Gastroesophageal sphincter (tissue), 4 donors: ENCODE measurements around the gene TADA1. TPM values are rescaled to one million over a fixed set of nuclear protein-coding genes. Genes with fewer than 3 reads are reported as not detected.
A peak's percentile ranks its signal among the peaks of the same experiment; 100 is the strongest.

Experiments
- ATAC-seq: fragments of 150-250 bp; one replicate; pipeline ENCODE4 v1.9.1; 2016; ENCODE audit warnings: mild to moderate bottlenecking, moderate library complexity
- H3K27ac ChIP-seq, 4 donors: fragments of 200-600 bp; sonication (generic) in 3 of 4; 1 replicate in 3 of 4; 2 replicates in 1 of 4; pipeline ENCODE4 v1.5.1; 2016 to 2019
- H3K27me3 ChIP-seq: fragments of 200-600 bp; sonication (generic); one replicate; pipeline ENCODE4 v1.5.1; 2019
- H3K36me3 ChIP-seq, 2 donors: fragments of 200-600 bp; sonication (generic); one replicate each; pipeline ENCODE4 v1.5.1; 2019; ENCODE audit warnings: control low read depth in 1 of 2
- H3K4me1 ChIP-seq, 3 donors: fragments of 200-600 bp; sonication (generic); 1 replicate in 2 of 3; 2 replicates in 1 of 3; pipeline ENCODE4 v1.5.1; 2016 to 2019; ENCODE audit warnings: control low read depth in 2 of 3
- H3K4me3 ChIP-seq, 2 donors: fragments of 200-600 bp; sonication (generic); one replicate each; pipeline ENCODE4 v1.5.1; 2019; ENCODE audit warnings: mild to moderate bottlenecking in 1 of 2, moderate library complexity in 1 of 2
- H3K9me3 ChIP-seq, 3 donors: fragments of 200-600 bp; sonication (generic); one replicate each; pipeline ENCODE4 v1.5.1; 2017 to 2019; ENCODE audit warnings: control low read depth in 2 of 3
- EP300 ChIP-seq: sonication (generic); formaldehyde crosslinking; IDR thresholded peaks from one replicate; pipeline ENCODE4 v1.6.1; 2017; ENCODE audit warnings: antibody characterized with exemption, mild to moderate bottlenecking
- POLR2A ChIP-seq, 2 donors: fragments of 450-650 bp; IDR thresholded peaks; one replicate each; pipeline ENCODE4 v1.6.1; 2017; ENCODE audit warnings: antibody characterized with exemption in 2 of 2, mild to moderate bottlenecking in 2 of 2, moderate library complexity in 1 of 2
- POLR2AphosphoS5 ChIP-seq: sonication (generic); formaldehyde crosslinking; IDR thresholded peaks from one replicate; pipeline ENCODE4 v1.6.1; 2017; ENCODE audit warnings: antibody characterized with exemption
- WGBS, 2 donors: methylation state at CpG; one replicate each; pipeline ENCODE4 v1.1.5; 2018; ENCODE audit warnings: low coverage in 1 of 2; 5-methylcytosine and 5-hydroxymethylcytosine counted together
- total RNA-seq, 4 donors: library from RNA; depleted of rRNA; stranded (reverse); fragments of >200 nt; gene quantifications; one replicate each; pipeline ENCODE4 v1.1.0, GENCODE V29; 2016
- TF ChIP-seq, protein P1 (sequence below), 4 experiments: fragments of 200-600 bp in 2 of 4; fragments of 450-650 bp in 2 of 4; sonication (generic) in 1 of 4; IDR thresholded peaks; one replicate each; pipeline ENCODE4 v1.5.1; 2017 to 2019; ENCODE audit warnings: antibody characterized with exemption in 4 of 4, mild to moderate bottlenecking in 2 of 4, moderate library complexity in 2 of 4

TADA1 gene
- total RNA-seq, 4 donors from 2014 or later, result 9.5 to 16.2 (median 13.6) TPM

DNA sequence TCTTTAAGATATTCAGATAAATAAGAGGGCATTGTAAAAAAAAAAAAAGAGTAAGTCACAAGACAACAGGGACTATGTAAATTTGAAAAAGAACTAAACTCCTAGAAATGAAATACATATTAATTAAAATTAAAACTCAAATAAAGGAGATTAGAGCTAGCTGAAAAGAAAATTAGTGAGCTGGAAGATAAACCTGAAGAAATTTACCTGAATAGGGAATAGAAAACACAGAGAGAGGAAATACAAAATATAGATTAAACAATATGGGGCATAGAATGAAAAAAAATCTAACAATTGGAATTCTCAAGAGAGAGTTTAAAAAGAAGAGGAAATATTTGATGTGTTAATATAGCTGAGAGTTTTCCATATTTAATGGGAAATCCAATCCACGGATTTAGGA, 35.6 kb upstream of the TADA1 start:
- Histone ChIP-seq H3K9me3 (no peaks in the 10 kb centered on the region), H3K36me3 (peaks cover 0 to 5% of the 10 kb centered on the region in 2 donors)
- 88 to 100% methylated on average over 1 of the region's 1 CpG for WGBS, 2 donors

DNA sequence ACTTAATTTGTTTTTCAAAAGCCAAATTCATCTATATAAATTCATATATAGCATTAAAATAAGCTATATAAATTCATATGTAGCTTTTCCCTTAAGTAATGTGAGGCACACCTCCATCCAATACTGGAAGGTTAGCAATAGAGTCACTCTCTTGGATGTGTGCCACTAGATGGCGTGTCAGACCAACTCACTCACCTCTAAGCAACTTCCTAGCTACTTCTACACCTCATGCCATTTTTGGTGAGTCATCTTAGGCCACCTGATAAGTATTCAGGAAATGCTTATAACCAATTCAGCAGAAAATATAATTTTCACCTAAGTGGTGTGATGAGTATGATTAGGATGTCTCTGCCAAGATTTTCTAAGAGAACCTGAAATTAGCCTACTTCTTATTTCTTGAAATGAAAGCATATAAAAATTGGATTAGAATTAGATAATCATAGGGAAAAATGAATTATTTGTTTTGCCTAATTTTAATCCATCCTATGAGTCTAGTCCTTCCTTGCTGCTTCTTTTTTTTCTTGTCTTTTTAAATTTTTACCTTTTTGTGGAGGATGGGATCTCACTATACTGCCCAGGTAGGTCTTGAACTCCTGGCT, 34.4 kb upstream of the TADA1 start:
- TF ChIP-seq POLR2A (IDR thresholded peaks at IDR 0.05), result no peak
- TF ChIP-seq EP300, result no peak
- TF ChIP-seq POLR2AphosphoS5, result peak; percentile 32
- TF ChIP-seq, protein P1, sequence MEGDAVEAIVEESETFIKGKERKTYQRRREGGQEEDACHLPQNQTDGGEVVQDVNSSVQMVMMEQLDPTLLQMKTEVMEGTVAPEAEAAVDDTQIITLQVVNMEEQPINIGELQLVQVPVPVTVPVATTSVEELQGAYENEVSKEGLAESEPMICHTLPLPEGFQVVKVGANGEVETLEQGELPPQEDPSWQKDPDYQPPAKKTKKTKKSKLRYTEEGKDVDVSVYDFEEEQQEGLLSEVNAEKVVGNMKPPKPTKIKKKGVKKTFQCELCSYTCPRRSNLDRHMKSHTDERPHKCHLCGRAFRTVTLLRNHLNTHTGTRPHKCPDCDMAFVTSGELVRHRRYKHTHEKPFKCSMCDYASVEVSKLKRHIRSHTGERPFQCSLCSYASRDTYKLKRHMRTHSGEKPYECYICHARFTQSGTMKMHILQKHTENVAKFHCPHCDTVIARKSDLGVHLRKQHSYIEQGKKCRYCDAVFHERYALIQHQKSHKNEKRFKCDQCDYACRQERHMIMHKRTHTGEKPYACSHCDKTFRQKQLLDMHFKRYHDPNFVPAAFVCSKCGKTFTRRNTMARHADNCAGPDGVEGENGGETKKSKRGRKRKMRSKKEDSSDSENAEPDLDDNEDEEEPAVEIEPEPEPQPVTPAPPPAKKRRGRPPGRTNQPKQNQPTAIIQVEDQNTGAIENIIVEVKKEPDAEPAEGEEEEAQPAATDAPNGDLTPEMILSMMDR (IDR thresholded peaks at IDR 0.05), result peak; percentile 59 to 78 (median 61)
- no peaks in the 10 kb centered on the region for H3K4me1 ChIP-seq
- H3K27me3 ChIP-seq, result no peaks in the 10 kb centered on the region
- H3K27ac ChIP-seq, result no peak overlapping the region
- no peak overlapping the region for H3K4me3 ChIP-seq
- H3K36me3 ChIP-seq, result peaks cover 0 to 5% of the 10 kb centered on the region in 2 donors
- 0 to 14% methylated on average over 1 of the region's 1 CpG for WGBS, 2 donors
- ATAC-seq, result peak; percentile 69
- no peaks in the 10 kb centered on the region for H3K9me3 ChIP-seq

More for the DNA sequence above, 35.6 kb upstream of the TADA1 start:
- Histone ChIP-seq H3K27me3 (no peaks in the 10 kb centered on the region), H3K4me3 (no peak overlapping the region), H3K4me1 (no peaks in the 10 kb centered on the region), H3K27ac (no peak overlapping the region)
- ATAC-seq, result no peak
- TF ChIP-seq POLR2AphosphoS5 (no peak), EP300 (no peak), POLR2A (IDR thresholded peaks at IDR 0.05) (no peak)
- TF ChIP-seq, protein P1 (IDR thresholded peaks at IDR 0.05), result no peak

GRCh38 chr1:166908942-166909341, 32.9 kb upstream of the TADA1 start:
- whole genome bisulfite sequencing, 2 donors, result 60 to 92% methylated on average over 1 of the region's 1 CpG
- TF ChIP-seq EP300 (no peak), POLR2A (IDR thresholded peaks at IDR 0.05) (no peak), POLR2AphosphoS5 (no peak)
- TF ChIP-seq, protein P1 (IDR thresholded peaks at IDR 0.05), result no peak
- no peak for ATAC-seq

GRCh38 chr1:166907763-166908162, 31.7 kb upstream of the TADA1 start:
- no peaks in the 10 kb centered on the region for H3K27me3 ChIP-seq
- TF ChIP-seq POLR2A (IDR thresholded peaks at IDR 0.05) (no peak), EP300 (no peak), POLR2AphosphoS5 (no peak)
- TF ChIP-seq, protein P1 (IDR thresholded peaks at IDR 0.05), result no peak
- H3K9me3 ChIP-seq, result no peaks in the 10 kb centered on the region
- ATAC-seq, result no peak
- WGBS, 2 donors, result 73 to 79% methylated on average over 3 of the region's 3 CpGs
- H3K27ac ChIP-seq, result no peak overlapping the region
- no peak overlapping the region for H3K4me3 ChIP-seq
- H3K36me3 ChIP-seq, result peaks cover 0 to 5% of the 10 kb centered on the region in 2 donors
- H3K4me1 ChIP-seq, result no peaks in the 10 kb centered on the region

More at GRCh38 chr1:166908942-166909341, 32.9 kb upstream of the TADA1 start:
- no peaks in the 10 kb centered on the region for H3K9me3 ChIP-seq
- no peak overlapping the region for H3K27ac ChIP-seq
- peaks cover 0 to 5% of the 10 kb centered on the region in 2 donors for H3K36me3 ChIP-seq
- H3K27me3 ChIP-seq, result no peaks in the 10 kb centered on the region
- H3K4me3 ChIP-seq, result no peak overlapping the region
- no peaks in the 10 kb centered on the region for H3K4me1 ChIP-seq

DNA sequence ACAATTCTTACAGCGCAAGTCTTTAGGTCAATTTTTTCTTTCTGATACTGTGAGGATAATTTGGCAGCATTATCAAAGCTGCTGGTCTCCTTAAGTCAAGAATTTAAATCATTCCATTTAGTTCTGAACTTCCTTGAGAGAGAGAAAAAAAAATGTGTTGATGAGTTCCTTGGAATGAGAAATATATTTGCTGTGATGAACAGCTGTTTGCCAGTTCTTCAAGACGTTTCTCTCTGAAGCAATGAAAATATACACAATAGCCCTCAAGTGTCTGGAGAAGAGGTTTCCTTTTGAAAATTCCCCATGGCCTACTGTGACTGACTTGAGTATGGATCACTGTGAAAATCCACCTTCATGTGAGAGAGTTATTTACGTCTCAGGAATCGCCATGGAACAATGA, 31.0 kb upstream of the TADA1 start:
- WGBS, 2 donors, result 65 to 67% methylated on average over 4 of the region's 4 CpGs
- ATAC-seq, result no peak
- Histone ChIP-seq H3K36me3 (peaks cover 0 to 5% of the 10 kb centered on the region in 2 donors), H3K9me3 (no peaks in the 10 kb centered on the region), H3K4me1 (no peaks in the 10 kb centered on the region), H3K27ac (no peak overlapping the region), H3K4me3 (no peak overlapping the region), H3K27me3 (no peaks in the 10 kb centered on the region)
- TF ChIP-seq, protein P1 (IDR thresholded peaks at IDR 0.05), result no peak
- TF ChIP-seq POLR2A (IDR thresholded peaks at IDR 0.05), result no peak
- TF ChIP-seq EP300, result no peak
- TF ChIP-seq POLR2AphosphoS5, result no peak
